ENCODE measurements around the gene ACRV1. TPM values are rescaled to one million over a fixed set of nuclear protein-coding genes. Genes with fewer than 3 reads are reported as not detected.

The ACRV1 gene
- total RNA-seq, 2 donors from 2014 or later, result 0.37 TPM; not detected in 1

GRCh38 chr11:125671561-125671960 lies 9.1 kb downstream of the ACRV1 start:
- WGBS, 2 experiments (ENCODE audit: insufficient coverage in 1 of 2, insufficient read length in 1 of 2), result 91 to 100% methylated on average over 1 to 2 of the region's 2 CpGs
- TF ChIP-seq CTCF (conservative IDR thresholded peaks at IDR 0.05), result no peak
- Histone ChIP-seq H3K4me1 (ENCODE audit: control insufficient read depth, insufficient read depth, low read length) (no peaks in the 10 kb centered on the region), H3K9me3 (ENCODE audit: control insufficient read depth, low read length) (peaks cover 7% of the 10 kb centered on the region), H3K9ac (ENCODE audit: extremely low read depth, low read length, poor library complexity, severe bottlenecking) (no peak overlapping the region), H3K36me3 (ENCODE audit: control insufficient read depth, insufficient read depth, low read length) (peaks cover 47% of the 10 kb centered on the region), H3K27ac (ENCODE audit: low read depth, low read length) (no peak overlapping the region), H3K4me3 (ENCODE audit: low read length) (no peak overlapping the region), H3K27me3 (ENCODE audit: control insufficient read depth, insufficient read depth, low read length, poor library complexity, severe bottlenecking) (no peaks in the 10 kb centered on the region)
- H3K36me3 Mint-ChIP-seq (ENCODE audit: low read depth), result peaks cover 39% of the 10 kb centered on the region
- H3K27ac Mint-ChIP-seq, result no peak overlapping the region
- H3K9me3 Mint-ChIP-seq, result peaks cover 8% of the 10 kb centered on the region
- no peak overlapping the region for H3K4me3 Mint-ChIP-seq
- DNase-seq, result no peak
- no peaks in the 10 kb centered on the region for H3K27me3 Mint-ChIP-seq (ENCODE audit: insufficient read depth)
- H3K4me1 Mint-ChIP-seq, result no peaks in the 10 kb centered on the region

GRCh38 chr11:125670172-125670571 lies 10.5 kb downstream of the ACRV1 start:
- no peak for TF ChIP-seq CTCF (conservative IDR thresholded peaks at IDR 0.05)
- Mint-ChIP-seq H3K36me3 (ENCODE audit: low read depth) (peaks cover 44% of the 10 kb centered on the region), H3K27me3 (ENCODE audit: insufficient read depth) (no peaks in the 10 kb centered on the region), H3K27ac (no peak overlapping the region), H3K4me3 (no peak overlapping the region), H3K4me1 (no peaks in the 10 kb centered on the region), H3K9me3 (peaks cover 17% of the 10 kb centered on the region)
- peaks cover 18% of the 10 kb centered on the region for H3K9me3 ChIP-seq (ENCODE audit: control insufficient read depth, low read length)
- DNase-seq, result no peak
- H3K27me3 ChIP-seq (ENCODE audit: control insufficient read depth, insufficient read depth, low read length, poor library complexity, severe bottlenecking), result no peaks in the 10 kb centered on the region
- 100% methylated on average over 1 of the region's 1 CpG; no CpG with 5 or more reads in 1 of the 2 experiments for WGBS, 2 experiments (ENCODE audit: insufficient coverage in 1 of 2, insufficient read length in 1 of 2)
- H3K27ac ChIP-seq (ENCODE audit: low read depth, low read length), result no peak overlapping the region
- H3K36me3 ChIP-seq (ENCODE audit: control insufficient read depth, insufficient read depth, low read length), result peaks cover 47% of the 10 kb centered on the region
- H3K4me1 ChIP-seq (ENCODE audit: control insufficient read depth, insufficient read depth, low read length), result no peaks in the 10 kb centered on the region
- H3K4me3 ChIP-seq (ENCODE audit: low read length), result no peak overlapping the region
- no peak overlapping the region for H3K9ac ChIP-seq (ENCODE audit: extremely low read depth, low read length, poor library complexity, severe bottlenecking)

- H3K4me1 Mint-ChIP-seq, result no peaks in the 10 kb centered on the region
- H3K27me3 ChIP-seq (ENCODE audit: control insufficient read depth, insufficient read depth, low read length, poor library complexity, severe bottlenecking), result no peaks in the 10 kb centered on the region
- no peak overlapping the region for H3K9ac ChIP-seq (ENCODE audit: extremely low read depth, low read length, poor library complexity, severe bottlenecking)
- H3K36me3 Mint-ChIP-seq (ENCODE audit: low read depth), result peaks cover 69% of the 10 kb centered on the region
- H3K27ac ChIP-seq (ENCODE audit: low read depth, low read length), result no peak overlapping the region
- H3K4me3 Mint-ChIP-seq, result no peak overlapping the region
- H3K9me3 Mint-ChIP-seq, result peaks cover 37% of the 10 kb centered on the region
- peaks cover 70% of the 10 kb centered on the region for H3K36me3 ChIP-seq (ENCODE audit: control insufficient read depth, insufficient read depth, low read length)
- DNase-seq, result no peak
- peaks cover 32% of the 10 kb centered on the region for H3K9me3 ChIP-seq (ENCODE audit: control insufficient read depth, low read length)
- no peak overlapping the region for H3K27ac Mint-ChIP-seq
- H3K4me1 ChIP-seq (ENCODE audit: control insufficient read depth, insufficient read depth, low read length), result no peaks in the 10 kb centered on the region
- TF ChIP-seq CTCF (conservative IDR thresholded peaks at IDR 0.05), result no peak
- H3K27me3 Mint-ChIP-seq (ENCODE audit: insufficient read depth), result no peaks in the 10 kb centered on the region
- WGBS, 2 experiments (ENCODE audit: insufficient coverage in 1 of 2, insufficient read length in 1 of 2), result 90 to 94% methylated on average over 1 to 2 of the region's 2 CpGs
- H3K4me3 ChIP-seq (ENCODE audit: low read length), result no peak overlapping the region
Measured at GRCh38 chr11:125667151-125667550, 13.5 kb downstream of the ACRV1 start.

Data from endodermal cell (in vitro differentiated cells).